GM12892 (cell line): ENCODE measurements around the gene FZR1.

Experiments
- POLR2A ChIP-seq: IDR thresholded peaks from 2 replicates; pipeline ENCODE4 v1.6.1; 2011; ENCODE audit warnings: low read depth, low read length, control low read depth
- POLR2AphosphoS5 ChIP-seq: IDR thresholded peaks from 2 replicates; pipeline ENCODE4 v1.6.1; 2011; ENCODE audit warnings: low read depth, low read length, control low read depth
- TAF1 ChIP-seq: IDR thresholded peaks from 2 replicates; pipeline ENCODE4 v1.6.1; 2011; ENCODE audit warnings: low read depth, mild to moderate bottlenecking, control low read depth, low read length, borderline replicate concordance

GRCh38 chr19:3503036-3503572 lies 3.0 kb upstream of the FZR1 start:
- TF ChIP-seq POLR2AphosphoS5: no peak
- no peak for TF ChIP-seq POLR2A
- no peak for TF ChIP-seq TAF1
